Astrocyte (in vitro differentiated cells and primary cell): ENCODE measurements around the gene NT5C3A. TPM values are rescaled to one million over a fixed set of nuclear protein-coding genes. Genes with fewer than 3 reads are reported as not detected.
A peak's percentile ranks its signal among the peaks of the same experiment; 100 is the strongest.

Experiments used
- DNase-seq: peaks from one replicate; pipeline ENCODE4 v3.0.0-alpha.2; 2010; ENCODE audit warnings: low read depth
- FAIRE-seq: peaks from 2 replicates; lab custom pipeline; 2011; peaks lifted over from hg19 to GRCh38; lab: Jason Lieb, UNC
- H2AFZ ChIP-seq: 2 replicates; pipeline ENCODE4 v1.6.0; 2012; ENCODE audit warnings: low read depth, low read length, inconsistent platforms
- H3K27ac ChIP-seq: 2 replicates; pipeline ENCODE4 v1.5.1; 2011; ENCODE audit warnings: low read depth, low read length, inconsistent platforms
- H3K27me3 ChIP-seq: 2 replicates; pipeline ENCODE4 v1.6.0; 2011; ENCODE audit warnings: low read length, inconsistent platforms; ENCODE audit not compliant: insufficient read depth
- H3K36me3 ChIP-seq: 2 replicates; pipeline ENCODE4 v1.5.1; 2011; ENCODE audit warnings: low read length, inconsistent platforms; ENCODE audit not compliant: insufficient read depth
- H3K4me1 ChIP-seq: 2 replicates; pipeline ENCODE4 v1.5.1; 2011; ENCODE audit warnings: low read length, inconsistent platforms; ENCODE audit not compliant: insufficient read depth
- H3K4me2 ChIP-seq: 2 replicates; pipeline ENCODE4 v1.6.0; 2012; ENCODE audit warnings: low read length, inconsistent platforms
- H3K4me3 ChIP-seq: 2 replicates; pipeline ENCODE4 v1.5.1; 2011; ENCODE audit warnings: low read depth, mild to moderate bottlenecking, low read length, inconsistent platforms; ENCODE audit not compliant: insufficient read depth
- H3K79me2 ChIP-seq: 2 replicates; pipeline ENCODE4 v1.6.0; 2012; ENCODE audit warnings: mild to moderate bottlenecking, low read length, inconsistent platforms; ENCODE audit not compliant: insufficient read depth
- H3K9ac ChIP-seq: 2 replicates; pipeline ENCODE4 v1.6.0; 2012; ENCODE audit warnings: mild to moderate bottlenecking, low read length, inconsistent platforms
- H3K9me3 ChIP-seq: 2 replicates; pipeline ENCODE4 v1.5.1; 2012; ENCODE audit warnings: low read depth, mild to moderate bottlenecking, low read length, inconsistent platforms; ENCODE audit not compliant: insufficient read depth
- H4K20me1 ChIP-seq: 2 replicates; pipeline ENCODE4 v1.6.0; 2012; ENCODE audit warnings: low read length, inconsistent platforms; ENCODE audit not compliant: insufficient read depth
- H3K27ac Mint-ChIP-seq: one replicate; pipeline ENCODE4 v1.8.0; 2021; ENCODE audit warnings: mild to moderate bottlenecking, mixed read lengths; ENCODE audit not compliant: unreplicated experiment
- H3K27me3 Mint-ChIP-seq: one replicate; pipeline ENCODE4 v1.8.0; 2021; ENCODE audit warnings: low read depth, mixed read lengths; ENCODE audit not compliant: unreplicated experiment
- H3K36me3 Mint-ChIP-seq: one replicate; pipeline ENCODE4 v1.8.0; 2021; ENCODE audit warnings: low read depth, mixed read lengths; ENCODE audit not compliant: unreplicated experiment
- H3K4me1 Mint-ChIP-seq: one replicate; pipeline ENCODE4 v1.8.0; 2021; ENCODE audit warnings: low read depth, mixed read lengths; ENCODE audit not compliant: unreplicated experiment
- H3K4me3 Mint-ChIP-seq: one replicate; pipeline ENCODE4 v1.8.0; 2021; ENCODE audit warnings: mild to moderate bottlenecking, moderate library complexity, mixed read lengths; ENCODE audit not compliant: unreplicated experiment
- H3K9me3 Mint-ChIP-seq: one replicate; pipeline ENCODE4 v1.8.0; 2021; ENCODE audit warnings: mild to moderate bottlenecking, mixed read lengths; ENCODE audit not compliant: unreplicated experiment
- CTCF ChIP-seq: IDR thresholded peaks from 2 replicates; pipeline ENCODE4 v1.5.1; 2011; ENCODE audit warnings: low read depth, mild to moderate bottlenecking, inconsistent platforms, low read length, moderate library complexity; ENCODE audit not compliant: insufficient read depth
- EZH2 ChIP-seq: IDR thresholded peaks from 2 replicates; pipeline ENCODE4 v1.6.1; 2012; ENCODE audit warnings: mild to moderate bottlenecking, low read length, inconsistent platforms; ENCODE audit not compliant: insufficient read depth
- total RNA-seq: library from RNA; stranded (reverse); gene quantifications from 2 replicates; pipeline ENCODE4 v1.2.1, GENCODE V29; 2021

NT5C3A gene
- total RNA-seq, 1 donor from 2014 or later = 24.1 TPM

- H3K27ac ChIP-seq = no peak overlapping the region
- no peaks in the 10 kb centered on the region for H3K9me3 Mint-ChIP-seq
- peaks cover 8% of the 10 kb centered on the region for H3K4me1 ChIP-seq
- H3K36me3 ChIP-seq = peaks cover 30% of the 10 kb centered on the region
- no peaks in the 10 kb centered on the region for H3K79me2 ChIP-seq
- no peak overlapping the region for H3K4me2 ChIP-seq
- H3K27ac Mint-ChIP-seq = no peak overlapping the region
- no peak overlapping the region for H2AFZ ChIP-seq
- peaks cover 8% of the 10 kb centered on the region for H3K36me3 Mint-ChIP-seq
- H3K27me3 ChIP-seq = no peaks in the 10 kb centered on the region
- TF ChIP-seq CTCF (no peak), EZH2 (no peak)
- FAIRE-seq (no peak), DNase-seq (no peak)
- H3K4me3 Mint-ChIP-seq = no peak overlapping the region
- no peaks in the 10 kb centered on the region for H4K20me1 ChIP-seq
- no peak overlapping the region for H3K9ac ChIP-seq
- no peak overlapping the region for H3K4me3 ChIP-seq
- no peaks in the 10 kb centered on the region for H3K9me3 ChIP-seq
- no peaks in the 10 kb centered on the region for H3K4me1 Mint-ChIP-seq
- H3K27me3 Mint-ChIP-seq = no peaks in the 10 kb centered on the region
Measured at GRCh38 chr7:33093266-33093665, 30.7 kb upstream of the NT5C3A start.

- Mint-ChIP-seq H3K27me3 (no peaks in the 10 kb centered on the region), H3K9me3 (no peaks in the 10 kb centered on the region), H3K4me1 (peaks cover 3% of the 10 kb centered on the region), H3K27ac (no peak overlapping the region), H3K36me3 (peaks cover 6% of the 10 kb centered on the region), H3K4me3 (no peak overlapping the region)
- Histone ChIP-seq H3K36me3 (peaks cover 20% of the 10 kb centered on the region), H3K9ac (peak overlapping the region; percentile 9), H3K4me2 (peak overlapping the region; percentile 49), H3K27me3 (no peaks in the 10 kb centered on the region), H3K4me3 (no peak overlapping the region), H3K4me1 (peaks cover 8% of the 10 kb centered on the region), H3K79me2 (no peaks in the 10 kb centered on the region), H3K9me3 (no peaks in the 10 kb centered on the region), H3K27ac (peak overlapping the region; percentile 43), H4K20me1 (no peaks in the 10 kb centered on the region), H2AFZ (no peak overlapping the region)
- TF ChIP-seq CTCF = no peak
- no peak for TF ChIP-seq EZH2
- FAIRE-seq (no peak), DNase-seq (no peak)
Measured at GRCh38 chr7:33091641-33092191, 29.1 kb upstream of the NT5C3A start.

GRCh38 chr7:33091111-33091531 lies 28.5 kb upstream of the NT5C3A start:
- H3K27ac ChIP-seq = peak overlapping the region; percentile 43
- TF ChIP-seq CTCF (no peak), EZH2 (no peak)
- H3K4me3 ChIP-seq = no peak overlapping the region
- Mint-ChIP-seq H3K36me3 (peaks cover 6% of the 10 kb centered on the region), H3K4me1 (peaks cover 3% of the 10 kb centered on the region), H3K9me3 (no peaks in the 10 kb centered on the region), H3K27ac (no peak overlapping the region), H3K27me3 (no peaks in the 10 kb centered on the region), H3K4me3 (no peak overlapping the region)
- peaks cover 8% of the 10 kb centered on the region for H3K4me1 ChIP-seq
- no peak for FAIRE-seq
- peak overlapping the region; percentile 49 for H3K4me2 ChIP-seq
- no peaks in the 10 kb centered on the region for H4K20me1 ChIP-seq
- peak; percentile 92 for DNase-seq
- H3K27me3 ChIP-seq = no peaks in the 10 kb centered on the region
- no peaks in the 10 kb centered on the region for H3K9me3 ChIP-seq
- H3K79me2 ChIP-seq = no peaks in the 10 kb centered on the region
- peak overlapping the region; percentile 9 for H3K9ac ChIP-seq
- no peak overlapping the region for H2AFZ ChIP-seq
- H3K36me3 ChIP-seq = peaks cover 14% of the 10 kb centered on the region
